SK-N-SH (cell line): ENCODE measurements around the gene ANKS1B. TPM values are rescaled to one million over a fixed set of nuclear protein-coding genes. Genes with fewer than 3 reads are reported as not detected.

ENCODE experiments used
- CTCF ChIA-PET: fragments of 300-600, 350-600 bp; formaldehyde crosslinking; extraction: SDS; loops from one replicate; lab custom pipeline; 2021; lab: Yijun Ruan, JAX
- POLR2A ChIA-PET: fragments of 350-600 bp; sonication (Branson Sonifier 250); formaldehyde crosslinking; extraction: SDS; loops from one replicate; lab custom pipeline; 2020; ENCODE audit warnings: antibody characterized with exemption, inconsistent platforms; lab: Yijun Ruan, JAX
- DNase-seq: peaks from one replicate; pipeline ENCODE4 v3.0.0; 2012
- H2AFZ ChIP-seq: fragments of 200-600 bp; sonication (generic); 2 replicates; pipeline ENCODE4 v1.8.1; 2016; ENCODE audit warnings: antibody characterized with exemption, mild to moderate bottlenecking, low read depth
- H3F3A ChIP-seq: fragments of 200-600 bp; sonication (generic); replicated peaks from 2 replicates; pipeline ENCODE3; 2016; ENCODE audit warnings: antibody characterized with exemption, mild to moderate bottlenecking; ENCODE audit not compliant: insufficient read depth
- H3K27ac ChIP-seq, 2 experiments: fragments of 200-500 bp in 1 of 2; fragments of 200-600 bp in 1 of 2; sonication (Bioruptor generic) in 1 of 2; sonication (generic), shearing (Covaris generic) in 1 of 2; 2 replicates each; pipeline versions ENCODE4 v1.5.1 to v1.6.1; 2014 to 2016; ENCODE audit warnings: low read depth in 2 of 2, inconsistent platforms in 1 of 2, low read length in 1 of 2, mild to moderate bottlenecking in 1 of 2, mixed read lengths in 1 of 2
- H3K27me3 ChIP-seq: fragments of 200-600 bp; sonication (generic), shearing (Covaris generic); 2 replicates; pipeline ENCODE4 v1.6.1; 2016; ENCODE audit warnings: mixed run types; ENCODE audit not compliant: insufficient read depth
- H3K36me3 ChIP-seq, 2 experiments: fragments of 200-500 bp in 1 of 2; fragments of 200-600 bp in 1 of 2; sonication (Bioruptor generic) in 1 of 2; sonication (generic) in 1 of 2; replicated peaks in 1 of 2; 2 replicates each; pipeline versions ENCODE3 to v1.5.1; 2014 to 2016; ENCODE audit warnings: low read length in 1 of 2, mild to moderate bottlenecking in 1 of 2; ENCODE audit not compliant: insufficient read depth in 2 of 2, control insufficient read depth in 1 of 2
- H3K4me1 ChIP-seq, 2 experiments: fragments of 200-500 bp in 1 of 2; fragments of 200-600 bp in 1 of 2; sonication (Bioruptor generic) in 1 of 2; sonication (generic), shearing (Covaris generic) in 1 of 2; 2 replicates each; pipeline versions ENCODE4 v1.5.1 to v1.6.1; 2014 to 2016; ENCODE audit warnings: low read depth in 1 of 2, low read length in 1 of 2, mixed run types in 1 of 2; ENCODE audit not compliant: insufficient read depth in 2 of 2, control insufficient read depth in 1 of 2
- H3K4me2 ChIP-seq: fragments of 200-600 bp; sonication (generic), shearing (Covaris generic); 2 replicates; pipeline ENCODE4 v1.6.1; 2017; ENCODE audit warnings: mixed run types
- H3K4me3 ChIP-seq, 2 experiments: fragments of 200-500 bp in 1 of 2; fragments of 200-600 bp in 1 of 2; sonication (Bioruptor generic) in 1 of 2; sonication (generic), shearing (Covaris generic) in 1 of 2; 2 replicates each; pipeline versions ENCODE4 v1.5.1 to v1.8.1; 2014 to 2016; ENCODE audit warnings: low read depth in 2 of 2, inconsistent platforms in 1 of 2, low read length in 1 of 2, mild to moderate bottlenecking in 1 of 2, mixed read lengths in 1 of 2, moderate library complexity in 1 of 2
- H3K79me2 ChIP-seq: fragments of 200-600 bp; sonication (generic); 2 replicates; pipeline ENCODE4 v1.8.1; 2017; ENCODE audit warnings: mild to moderate bottlenecking; ENCODE audit not compliant: insufficient read depth
- H3K9ac ChIP-seq: fragments of 200-600 bp; sonication (generic); 2 replicates; pipeline ENCODE4 v1.6.1; 2017; ENCODE audit warnings: mixed run types
- H3K9me2 ChIP-seq: fragments of 200-600 bp; sonication (generic); 2 replicates; pipeline ENCODE4 v1.6.1; 2017; ENCODE audit warnings: mixed run types
- H3K9me3 ChIP-seq: fragments of 200-600 bp; sonication (generic); 2 replicates; pipeline ENCODE4 v1.6.1; 2017; ENCODE audit warnings: mixed run types, mild to moderate bottlenecking, moderate library complexity
- H4K20me1 ChIP-seq: fragments of 200-600 bp; sonication (generic); 2 replicates; pipeline ENCODE4 v1.6.1; 2017; ENCODE audit warnings: mild to moderate bottlenecking, mixed run types; ENCODE audit not compliant: insufficient read depth
- CHD2 ChIP-seq: fragments of 150-350 bp; IDR thresholded peaks from 2 replicates; pipeline ENCODE4 v1.6.1; 2018; ENCODE audit warnings: low read length; ENCODE audit not compliant: partially characterized antibody
- EZH2phosphoT487 ChIP-seq: fragments of 200-600 bp; sonication (generic); IDR thresholded peaks from 2 replicates; pipeline ENCODE4 v1.6.1; 2017; ENCODE audit warnings: low read depth, mixed run types, mild to moderate bottlenecking, antibody characterized with exemption, moderate library complexity, borderline replicate concordance
- IRF3 ChIP-seq: fragments of 150-350 bp; IDR thresholded peaks from 2 replicates; pipeline ENCODE4 v1.6.1; 2016; ENCODE audit warnings: mild to moderate bottlenecking, low read depth, low read length
- JUND ChIP-seq: IDR thresholded peaks from 2 replicates; pipeline ENCODE4 v1.4.0; 2012
- MAX ChIP-seq: IDR thresholded peaks from 2 replicates; pipeline ENCODE4 v1.4.0; 2012; ENCODE audit warnings: low read depth
- NFIC ChIP-seq: IDR thresholded peaks from 2 replicates; pipeline ENCODE4 v1.4.0; 2012; ENCODE audit warnings: borderline replicate concordance
- NRF1 ChIP-seq: IDR thresholded peaks from 2 replicates; pipeline ENCODE4 v1.6.1; 2012; ENCODE audit warnings: low read depth, mild to moderate bottlenecking, low read length
- RAD21 ChIP-seq: IDR thresholded peaks from 2 replicates; pipeline ENCODE4 v1.6.1; 2012; ENCODE audit warnings: mild to moderate bottlenecking, low read length
- RCOR1 ChIP-seq: fragments of 150-350 bp; IDR thresholded peaks from 2 replicates; pipeline ENCODE4 v1.6.1; 2017; ENCODE audit warnings: antibody characterized with exemption, low read length
- RXRA ChIP-seq: IDR thresholded peaks from 2 replicates; pipeline ENCODE4 v1.4.0; 2012; ENCODE audit warnings: low read depth, mild to moderate bottlenecking, borderline replicate concordance
- TCF12 ChIP-seq: IDR thresholded peaks from 2 replicates; pipeline ENCODE4 v1.4.0; 2012
- TEAD4 ChIP-seq: IDR thresholded peaks from 2 replicates; pipeline ENCODE4 v1.4.0; 2012; ENCODE audit warnings: mild to moderate bottlenecking, borderline replicate concordance; ENCODE audit not compliant: insufficient read depth
- WGBS: methylation state at CpG from one replicate; pipeline ENCODE4 v1.1.6; 2017; ENCODE audit warnings: low lambda C conversion rate; 5-methylcytosine and 5-hydroxymethylcytosine counted together
- polyA plus RNA-seq, 3 experiments: library from polyadenylated mRNA; depleted of rRNA; stranded (reverse); fragments of >200 nt; gene quantifications; 2 replicates each; pipeline ENCODE4 v1.2.3, GENCODE V29; 2012
- TF ChIP-seq, protein P1 (sequence below): fragments of 200-600 bp; sonication (generic); IDR thresholded peaks from 2 replicates; pipeline ENCODE4 v1.6.1; 2017; ENCODE audit warnings: antibody characterized with exemption, mild to moderate bottlenecking, moderate library complexity
- TF ChIP-seq, protein P2 (sequence below): fragments of 150-350 bp; IDR thresholded peaks from 2 replicates; pipeline ENCODE4 v1.6.1; 2017; ENCODE audit warnings: antibody characterized with exemption, low read length, low read depth, borderline replicate concordance
- TF ChIP-seq, protein P3 (sequence below): IDR thresholded peaks from 2 replicates; pipeline ENCODE4 v1.4.0; 2012; ENCODE audit warnings: low read depth, borderline replicate concordance
- TF ChIP-seq, protein P4 (sequence below): IDR thresholded peaks from 2 replicates; pipeline ENCODE4; 2012

Gene ANKS1B
- polyA plus RNA-seq, 1 of the 3 experiments (the other 2 are of a cell fraction): 1.8 TPM

- H3K9me3 ChIP-seq: no peaks in the 10 kb centered on the region
- H3K4me3 ChIP-seq: peak overlapping the region; percentile 41 to 54
- peak overlapping the region; percentile 75 for H3K4me2 ChIP-seq
- H3K27ac ChIP-seq: no peak overlapping the region
- CTCF ChIA-PET: no interaction called here
- POLR2A ChIA-PET: no interaction called here
- 0 out of 2 replicates have a peak overlapping the region, but pooled peaks have one; percentile 8 for H3K9ac ChIP-seq
- H3K36me3 ChIP-seq: no peaks in the 10 kb centered on the region
- no peaks in the 10 kb centered on the region for H3F3A ChIP-seq
- H3K4me1 ChIP-seq: peaks cover 0 to 8% of the 10 kb centered on the region in 2 experiments; a peak in 2 of 4 replicates
- H2AFZ ChIP-seq: peak overlapping the region; percentile 84
- TF ChIP-seq, protein P1, sequence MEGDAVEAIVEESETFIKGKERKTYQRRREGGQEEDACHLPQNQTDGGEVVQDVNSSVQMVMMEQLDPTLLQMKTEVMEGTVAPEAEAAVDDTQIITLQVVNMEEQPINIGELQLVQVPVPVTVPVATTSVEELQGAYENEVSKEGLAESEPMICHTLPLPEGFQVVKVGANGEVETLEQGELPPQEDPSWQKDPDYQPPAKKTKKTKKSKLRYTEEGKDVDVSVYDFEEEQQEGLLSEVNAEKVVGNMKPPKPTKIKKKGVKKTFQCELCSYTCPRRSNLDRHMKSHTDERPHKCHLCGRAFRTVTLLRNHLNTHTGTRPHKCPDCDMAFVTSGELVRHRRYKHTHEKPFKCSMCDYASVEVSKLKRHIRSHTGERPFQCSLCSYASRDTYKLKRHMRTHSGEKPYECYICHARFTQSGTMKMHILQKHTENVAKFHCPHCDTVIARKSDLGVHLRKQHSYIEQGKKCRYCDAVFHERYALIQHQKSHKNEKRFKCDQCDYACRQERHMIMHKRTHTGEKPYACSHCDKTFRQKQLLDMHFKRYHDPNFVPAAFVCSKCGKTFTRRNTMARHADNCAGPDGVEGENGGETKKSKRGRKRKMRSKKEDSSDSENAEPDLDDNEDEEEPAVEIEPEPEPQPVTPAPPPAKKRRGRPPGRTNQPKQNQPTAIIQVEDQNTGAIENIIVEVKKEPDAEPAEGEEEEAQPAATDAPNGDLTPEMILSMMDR: no peak
- TF ChIP-seq RXRA: no peak
- 51% methylated on average over 35 of the region's 54 CpGs for WGBS
- DNase-seq: peak; percentile 48
- H3K79me2 ChIP-seq: no peaks in the 10 kb centered on the region
- no peaks in the 10 kb centered on the region for H3K9me2 ChIP-seq
- no peaks in the 10 kb centered on the region for H3K27me3 ChIP-seq
- H4K20me1 ChIP-seq: no peaks in the 10 kb centered on the region
Observed at GRCh38 chr12:98745578-98746391, 1239.0 kb downstream of the ANKS1B start.

DNA sequence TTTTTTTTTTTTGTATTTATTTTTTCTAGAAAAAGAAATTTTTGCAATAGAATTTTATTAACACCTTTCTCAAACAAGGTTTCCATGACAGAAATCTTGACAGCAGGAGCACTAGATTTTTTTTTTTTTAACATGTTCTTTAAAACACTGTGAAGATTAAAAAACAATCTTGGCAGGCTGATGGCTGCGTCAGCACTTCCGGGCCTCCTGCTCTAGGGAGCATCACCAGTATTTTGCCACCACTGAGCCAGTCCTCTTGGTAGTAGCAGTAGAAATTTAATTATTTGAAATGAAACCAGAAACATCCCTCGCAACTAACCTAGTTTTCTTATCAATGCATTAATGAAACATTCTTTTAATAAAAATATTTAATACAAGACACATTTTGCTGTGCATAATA is 1240.1 kb downstream of the ANKS1B start:
- no peaks in the 10 kb centered on the region for H3K36me3 ChIP-seq
- CTCF ChIA-PET: no interaction called here
- no peaks in the 10 kb centered on the region for H3K79me2 ChIP-seq
- H3F3A ChIP-seq: no peaks in the 10 kb centered on the region
- no peak overlapping the region for H3K9ac ChIP-seq
- no peak for DNase-seq
- H3K4me3 ChIP-seq: no peak overlapping the region
- H3K9me2 ChIP-seq: no peaks in the 10 kb centered on the region
- POLR2A ChIA-PET: no interaction called here
- H4K20me1 ChIP-seq: no peaks in the 10 kb centered on the region
- no peak overlapping the region for H2AFZ ChIP-seq
- WGBS: 76% methylated on average over 3 of the region's 3 CpGs
- H3K4me1 ChIP-seq: peaks cover 0 to 8% of the 10 kb centered on the region in 2 experiments; a peak in 2 of 4 replicates
- no peak overlapping the region for H3K4me2 ChIP-seq
- H3K27me3 ChIP-seq: no peaks in the 10 kb centered on the region
- no peaks in the 10 kb centered on the region for H3K9me3 ChIP-seq
- no peak overlapping the region for H3K27ac ChIP-seq
- no peak for TF ChIP-seq TCF12
- TF ChIP-seq RXRA: no peak
- TF ChIP-seq CHD2: no peak
- TF ChIP-seq, protein P2, sequence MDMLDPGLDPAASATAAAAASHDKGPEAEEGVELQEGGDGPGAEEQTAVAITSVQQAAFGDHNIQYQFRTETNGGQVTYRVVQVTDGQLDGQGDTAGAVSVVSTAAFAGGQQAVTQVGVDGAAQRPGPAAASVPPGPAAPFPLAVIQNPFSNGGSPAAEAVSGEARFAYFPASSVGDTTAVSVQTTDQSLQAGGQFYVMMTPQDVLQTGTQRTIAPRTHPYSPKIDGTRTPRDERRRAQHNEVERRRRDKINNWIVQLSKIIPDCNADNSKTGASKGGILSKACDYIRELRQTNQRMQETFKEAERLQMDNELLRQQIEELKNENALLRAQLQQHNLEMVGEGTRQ: no peak
- TF ChIP-seq, protein P1: no peak
- TF ChIP-seq JUND: no peak
- TF ChIP-seq EZH2phosphoT487: no peak
- TF ChIP-seq TEAD4: no peak
- no peak for TF ChIP-seq IRF3
- TF ChIP-seq, protein P3, sequence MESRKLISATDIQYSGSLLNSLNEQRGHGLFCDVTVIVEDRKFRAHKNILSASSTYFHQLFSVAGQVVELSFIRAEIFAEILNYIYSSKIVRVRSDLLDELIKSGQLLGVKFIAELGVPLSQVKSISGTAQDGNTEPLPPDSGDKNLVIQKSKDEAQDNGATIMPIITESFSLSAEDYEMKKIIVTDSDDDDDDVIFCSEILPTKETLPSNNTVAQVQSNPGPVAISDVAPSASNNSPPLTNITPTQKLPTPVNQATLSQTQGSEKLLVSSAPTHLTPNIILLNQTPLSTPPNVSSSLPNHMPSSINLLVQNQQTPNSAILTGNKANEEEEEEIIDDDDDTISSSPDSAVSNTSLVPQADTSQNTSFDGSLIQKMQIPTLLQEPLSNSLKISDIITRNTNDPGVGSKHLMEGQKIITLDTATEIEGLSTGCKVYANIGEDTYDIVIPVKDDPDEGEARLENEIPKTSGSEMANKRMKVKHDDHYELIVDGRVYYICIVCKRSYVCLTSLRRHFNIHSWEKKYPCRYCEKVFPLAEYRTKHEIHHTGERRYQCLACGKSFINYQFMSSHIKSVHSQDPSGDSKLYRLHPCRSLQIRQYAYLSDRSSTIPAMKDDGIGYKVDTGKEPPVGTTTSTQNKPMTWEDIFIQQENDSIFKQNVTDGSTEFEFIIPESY: no peak
- TF ChIP-seq, protein P4, sequence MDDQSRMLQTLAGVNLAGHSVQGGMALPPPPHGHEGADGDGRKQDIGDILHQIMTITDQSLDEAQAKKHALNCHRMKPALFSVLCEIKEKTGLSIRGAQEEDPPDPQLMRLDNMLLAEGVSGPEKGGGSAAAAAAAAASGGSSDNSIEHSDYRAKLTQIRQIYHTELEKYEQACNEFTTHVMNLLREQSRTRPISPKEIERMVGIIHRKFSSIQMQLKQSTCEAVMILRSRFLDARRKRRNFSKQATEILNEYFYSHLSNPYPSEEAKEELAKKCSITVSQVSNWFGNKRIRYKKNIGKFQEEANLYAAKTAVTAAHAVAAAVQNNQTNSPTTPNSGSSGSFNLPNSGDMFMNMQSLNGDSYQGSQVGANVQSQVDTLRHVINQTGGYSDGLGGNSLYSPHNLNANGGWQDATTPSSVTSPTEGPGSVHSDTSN: no peak
- no peak for TF ChIP-seq NRF1
- TF ChIP-seq NFIC: no peak
- TF ChIP-seq MAX: no peak
- TF ChIP-seq RCOR1: no peak
- no peak for TF ChIP-seq RAD21
